C4-2B (cell line): ENCODE measurements around the gene CPT1C.

Experiments used
- H3K27ac ChIP-seq: fragments of 450-650 bp; 2 replicates; pipeline ENCODE4 v1.5.1; 2017
- ZFX ChIP-seq: fragments of 450-650 bp; IDR thresholded peaks from 2 replicates; pipeline ENCODE4 v1.6.1; 2017
- TF ChIP-seq, protein P1 (sequence below): fragments of 450-650 bp; conservative IDR thresholded peaks from 2 replicates; pipeline ENCODE4 v1.5.1; 2017; ENCODE audit warnings: mild to moderate bottlenecking

CPT1C gene

DNA sequence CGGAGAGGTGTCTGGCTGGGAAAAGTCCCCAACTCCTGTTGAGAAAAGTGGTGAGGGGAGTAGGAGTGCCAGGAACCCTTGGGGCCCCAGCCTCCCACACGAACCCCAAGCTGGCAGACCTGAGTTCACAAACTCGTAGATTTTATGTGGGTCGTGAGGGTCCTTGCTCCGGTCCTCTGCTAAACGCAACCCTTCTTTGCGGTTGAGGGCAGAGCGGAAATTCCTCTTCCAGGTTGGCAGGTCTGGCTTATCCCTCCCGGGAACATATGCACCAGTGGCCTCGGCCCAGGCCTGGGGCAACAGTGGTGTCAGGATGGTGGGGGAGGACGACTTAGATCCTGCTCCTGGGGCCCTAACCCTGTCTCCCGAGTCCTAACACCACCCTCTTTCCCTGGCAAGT lies 27.7 kb upstream of the CPT1C start:
- TF ChIP-seq, protein P1, sequence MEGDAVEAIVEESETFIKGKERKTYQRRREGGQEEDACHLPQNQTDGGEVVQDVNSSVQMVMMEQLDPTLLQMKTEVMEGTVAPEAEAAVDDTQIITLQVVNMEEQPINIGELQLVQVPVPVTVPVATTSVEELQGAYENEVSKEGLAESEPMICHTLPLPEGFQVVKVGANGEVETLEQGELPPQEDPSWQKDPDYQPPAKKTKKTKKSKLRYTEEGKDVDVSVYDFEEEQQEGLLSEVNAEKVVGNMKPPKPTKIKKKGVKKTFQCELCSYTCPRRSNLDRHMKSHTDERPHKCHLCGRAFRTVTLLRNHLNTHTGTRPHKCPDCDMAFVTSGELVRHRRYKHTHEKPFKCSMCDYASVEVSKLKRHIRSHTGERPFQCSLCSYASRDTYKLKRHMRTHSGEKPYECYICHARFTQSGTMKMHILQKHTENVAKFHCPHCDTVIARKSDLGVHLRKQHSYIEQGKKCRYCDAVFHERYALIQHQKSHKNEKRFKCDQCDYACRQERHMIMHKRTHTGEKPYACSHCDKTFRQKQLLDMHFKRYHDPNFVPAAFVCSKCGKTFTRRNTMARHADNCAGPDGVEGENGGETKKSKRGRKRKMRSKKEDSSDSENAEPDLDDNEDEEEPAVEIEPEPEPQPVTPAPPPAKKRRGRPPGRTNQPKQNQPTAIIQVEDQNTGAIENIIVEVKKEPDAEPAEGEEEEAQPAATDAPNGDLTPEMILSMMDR: no peak
- TF ChIP-seq ZFX: no peak
- H3K27ac ChIP-seq: peak overlapping the region; percentile 91; the same call in 1 of the 2 replicates

DNA sequence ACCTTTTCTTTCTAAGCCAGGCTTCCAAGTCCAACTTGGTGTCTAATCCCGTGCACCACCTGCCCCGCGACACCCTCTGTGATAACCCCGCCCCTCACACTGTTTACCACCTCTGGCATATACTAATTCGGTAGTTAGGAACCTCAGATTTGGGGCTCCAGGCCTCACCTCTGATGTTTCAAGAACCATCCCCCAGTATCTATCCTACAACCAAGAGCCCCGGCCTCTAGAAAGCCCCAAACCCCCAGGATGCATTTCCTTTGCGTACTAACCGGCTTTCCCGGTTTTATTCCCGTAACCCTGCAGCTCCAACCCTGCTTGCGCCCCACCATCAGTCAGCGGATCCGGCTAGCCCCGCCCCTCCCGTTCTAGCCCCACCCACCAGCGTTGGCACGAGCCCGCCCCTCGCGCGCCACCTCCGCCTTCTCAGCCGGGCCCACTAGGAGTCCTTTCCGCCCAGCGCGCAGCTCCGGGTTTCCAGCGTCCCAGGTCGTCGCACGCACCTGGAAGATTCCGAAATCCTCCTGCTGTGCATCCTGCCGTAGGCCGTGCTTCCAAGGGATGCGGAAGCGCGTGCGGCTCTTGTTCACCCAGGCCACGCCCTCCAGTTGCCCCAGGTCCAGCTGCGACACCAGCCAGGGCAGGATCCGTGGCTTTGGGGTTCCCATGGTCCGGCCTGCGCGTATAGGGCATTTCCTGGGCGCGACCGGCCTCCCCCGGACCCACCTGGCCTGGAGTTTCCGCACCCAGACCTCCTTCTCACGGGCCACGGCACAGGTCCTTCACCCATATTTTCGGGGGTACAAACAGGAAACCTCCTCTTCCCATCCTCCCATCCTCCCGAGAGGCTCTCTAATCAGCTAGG lies 26.5 kb upstream of the CPT1C start:
- TF ChIP-seq, protein P1: no peak
- TF ChIP-seq ZFX: no peak
- peak overlapping the region; percentile 91 for H3K27ac ChIP-seq

DNA sequence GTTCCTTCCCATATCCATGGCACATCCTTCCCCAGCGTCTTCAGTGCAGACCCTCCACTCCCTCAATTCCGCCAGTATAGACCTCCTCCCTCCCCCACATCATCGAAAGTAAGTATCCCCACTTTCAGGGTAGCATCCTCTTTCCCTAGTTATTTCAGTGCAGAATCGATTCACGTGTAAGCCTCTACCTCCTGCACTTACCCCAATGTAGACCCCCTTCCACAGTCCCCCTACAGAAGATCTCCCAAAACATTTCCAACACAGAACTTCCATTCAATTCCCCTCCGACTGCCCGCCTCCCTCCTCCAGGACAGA lies 25.9 kb upstream of the CPT1C start:
- no peak for TF ChIP-seq ZFX
- TF ChIP-seq, protein P1: no peak
- peak overlapping the region; percentile 91 for H3K27ac ChIP-seq

DNA sequence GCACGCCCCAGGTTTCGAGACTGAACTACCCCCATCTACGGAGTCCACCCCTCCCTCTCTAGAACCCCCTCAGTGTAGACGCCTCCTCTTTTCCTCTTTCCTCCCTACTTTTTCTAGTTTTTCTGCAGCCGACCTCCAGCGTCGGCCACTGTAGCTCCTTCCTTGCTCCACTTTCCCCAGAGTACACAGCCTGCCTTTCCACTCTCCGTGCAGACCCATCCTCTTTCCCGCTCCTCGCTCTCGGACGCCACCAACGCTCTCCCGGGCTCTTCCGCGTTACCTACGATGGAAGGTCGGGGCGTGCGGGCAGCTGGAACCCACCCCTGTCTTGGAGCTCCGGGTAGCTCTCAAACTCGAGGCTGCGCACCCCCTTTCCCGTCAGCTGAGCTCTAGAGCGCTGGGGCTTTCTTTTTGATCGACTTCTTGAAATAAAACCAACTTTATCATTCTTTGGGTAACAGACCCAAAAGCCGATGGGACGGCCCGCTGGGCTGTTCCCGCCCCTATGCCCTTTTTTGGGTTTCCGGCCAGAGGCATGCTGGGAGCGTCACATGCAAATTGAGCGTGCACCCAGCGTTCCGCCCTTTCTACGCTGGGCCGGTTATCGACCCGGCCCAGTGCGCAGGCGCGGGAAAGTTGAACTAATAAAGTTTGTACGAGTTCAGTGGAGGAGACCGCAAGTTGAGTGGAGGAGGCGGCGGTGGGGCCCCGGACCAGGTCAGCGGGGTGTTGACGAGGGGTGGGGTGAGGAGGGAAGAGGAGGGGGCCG lies 25.4 kb upstream of the CPT1C start, which contains the start of the genes BCL2L12 and IRF3:
TSS of gene BCL2L12 (plus strand) at position 583 of the 769 bp plus-strand sequence. CDS start 760 bp downstream, outside the sequence.
TSS of gene IRF3 (minus strand) at position 507 of the 769 bp plus-strand sequence. CDS start 1,019 bp downstream, outside the sequence.
- peak within 1 kb of the TSS; percentile 91 for H3K27ac ChIP-seq
- TF ChIP-seq ZFX: no peak
- TF ChIP-seq, protein P1: no peak

DNA sequence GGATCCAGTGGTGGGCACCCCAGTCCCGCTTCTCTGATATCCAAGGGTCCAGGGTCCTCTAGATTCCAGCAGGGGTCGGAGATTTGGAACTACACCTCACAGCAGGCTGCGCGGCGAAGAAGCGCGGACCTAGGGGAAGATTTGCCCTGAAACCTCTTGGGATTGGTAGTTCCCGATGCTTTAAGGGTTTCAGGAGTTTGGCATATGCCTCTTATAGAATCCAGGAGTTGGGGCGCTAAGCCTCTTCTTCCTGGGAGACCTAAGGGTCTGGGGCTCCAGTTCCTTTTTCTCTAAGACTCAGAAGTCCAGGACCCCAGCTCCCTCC lies 24.8 kb upstream of the CPT1C start:
- H3K27ac ChIP-seq: peak overlapping the region; percentile 91
- no peak for TF ChIP-seq ZFX
- TF ChIP-seq, protein P1: no peak

DNA sequence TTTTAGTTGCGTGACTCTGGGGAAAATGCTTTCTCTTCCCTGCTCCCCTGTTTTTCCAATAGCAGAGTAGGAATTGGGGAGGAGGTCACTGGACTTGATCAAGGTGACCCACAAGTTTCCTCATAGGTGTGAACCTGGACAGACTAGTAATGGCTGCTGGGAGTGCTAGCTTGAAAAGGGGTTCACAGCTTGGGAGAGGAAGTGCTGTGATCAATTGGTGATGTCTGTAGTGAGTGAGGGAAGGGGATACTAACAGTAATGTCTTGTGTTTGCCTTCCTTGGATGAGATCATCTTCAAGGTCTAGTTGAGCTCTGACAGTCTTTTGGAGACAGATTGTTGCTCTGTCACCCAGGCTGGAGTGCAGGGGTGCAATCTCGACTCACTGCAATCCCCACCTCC lies 23.4 kb upstream of the CPT1C start:
- H3K27ac ChIP-seq: no peak overlapping the region
- TF ChIP-seq, protein P1: no peak
- TF ChIP-seq ZFX: no peak

DNA sequence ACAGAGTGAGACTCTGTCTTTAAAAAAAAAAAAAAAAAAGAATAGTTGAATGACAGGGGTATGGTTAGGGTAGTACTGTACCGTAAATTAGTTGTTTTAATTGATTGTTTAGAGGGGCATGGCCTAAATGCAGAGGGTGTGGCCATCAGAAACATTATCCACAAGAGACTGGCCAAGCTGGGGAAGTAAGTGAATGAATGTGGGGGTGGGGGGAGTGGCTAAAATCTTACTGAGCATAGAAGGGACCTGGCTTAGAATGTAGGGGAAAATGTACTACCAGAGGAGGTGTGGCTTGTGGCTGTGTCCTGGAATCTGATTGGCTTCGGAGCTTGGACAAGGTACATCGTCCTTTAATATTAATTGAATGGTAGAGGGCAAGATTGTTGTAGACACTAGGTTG lies 21.4 kb upstream of the CPT1C start:
- H3K27ac ChIP-seq: no peak overlapping the region
- no peak for TF ChIP-seq ZFX
- TF ChIP-seq, protein P1: no peak
